ENCODE data around the gene WDR27.

The WDR27 gene

DNA sequence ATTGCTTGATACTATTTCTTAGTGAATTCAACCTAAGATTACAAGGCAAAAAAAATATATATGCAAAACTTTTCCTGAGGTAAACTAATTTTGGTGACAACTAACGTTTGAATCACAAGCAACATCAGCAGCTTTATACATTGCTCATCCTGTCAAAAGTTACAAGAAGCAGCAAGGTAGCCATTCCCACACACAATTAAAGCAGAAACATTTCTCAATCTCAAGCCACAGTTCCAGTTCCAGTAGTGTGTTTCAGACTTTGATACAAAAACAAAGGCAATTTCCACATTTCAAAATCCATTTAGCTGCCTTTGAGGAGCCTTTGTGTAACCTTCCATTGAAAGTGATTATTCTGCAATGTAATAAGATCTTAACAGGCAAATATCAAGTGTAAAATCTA is 191.0 kb downstream of the WDR27 start:
- no peak for DNase-seq

DNA sequence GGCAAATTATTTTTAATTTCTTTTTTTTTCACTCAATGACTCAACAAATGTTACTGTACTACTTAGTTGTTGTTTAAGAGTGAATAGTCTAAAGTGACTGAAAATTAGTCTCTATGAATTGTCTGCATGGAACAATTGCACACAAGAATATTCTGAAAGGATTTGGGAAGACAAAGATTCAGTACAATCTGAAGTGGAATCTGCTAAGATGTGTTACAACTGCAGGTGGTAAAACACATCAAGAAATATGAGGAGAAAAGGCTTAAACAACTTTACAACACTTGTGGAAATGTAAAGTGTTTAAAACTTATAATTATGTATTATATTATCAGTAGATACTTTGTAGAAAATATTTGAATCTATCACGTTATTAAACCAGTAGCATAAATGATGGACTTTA is 193.4 kb downstream of the WDR27 start:
- no peak for DNase-seq

DNA sequence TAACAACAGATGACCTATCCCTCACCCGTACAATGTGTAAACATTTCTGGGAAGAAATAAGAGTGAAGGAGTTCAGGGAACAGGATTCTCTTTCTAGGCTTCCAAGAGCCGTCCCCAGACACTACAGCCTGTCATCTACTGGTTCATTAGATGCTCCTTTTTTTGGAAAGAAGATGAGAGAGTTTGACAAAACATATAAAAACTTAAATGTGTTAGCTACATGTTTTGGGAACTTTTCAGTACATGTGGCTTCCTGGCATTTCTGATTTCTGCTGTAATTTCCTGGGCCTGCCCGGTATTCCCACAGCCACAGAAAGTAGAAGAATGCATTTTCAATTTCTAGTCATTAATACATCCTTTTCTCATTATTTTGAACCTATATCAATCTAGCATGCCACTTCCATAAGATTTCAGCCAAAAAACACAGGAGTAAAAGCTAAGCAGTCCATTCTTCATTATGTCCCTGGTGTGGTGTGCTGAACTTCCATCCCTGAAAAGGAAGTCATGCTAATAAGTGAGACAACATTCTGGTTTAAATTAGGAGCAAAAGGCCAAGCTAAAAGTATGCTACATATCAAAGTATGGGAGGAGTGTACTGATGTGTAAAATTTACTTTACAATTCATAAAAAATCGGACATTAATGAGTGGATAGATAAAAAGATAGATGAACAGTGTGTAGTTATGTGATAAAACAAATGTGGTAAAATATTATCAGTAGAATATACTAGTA is 198.2 kb downstream of the WDR27 start:
- DNase-seq: no peak

DNA sequence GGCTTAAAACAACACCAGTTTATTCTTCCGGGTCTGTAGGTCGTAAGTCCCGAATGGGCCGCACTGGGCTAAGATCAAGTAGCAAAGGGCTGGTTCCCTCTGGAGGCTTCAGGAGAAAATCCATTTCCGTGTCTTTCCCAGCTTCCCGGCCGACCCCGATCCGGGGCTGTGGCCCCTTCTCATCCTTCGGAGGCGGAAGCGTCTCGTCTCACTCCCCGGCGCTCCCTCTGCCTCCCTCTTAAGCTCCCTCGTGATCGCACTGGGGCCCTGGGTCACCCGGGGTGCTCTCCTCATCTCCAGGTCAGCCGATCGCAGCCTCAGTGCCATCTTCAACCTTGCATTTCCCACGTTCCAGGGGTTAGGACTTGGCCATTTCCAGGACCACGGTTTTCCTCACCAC is 199.4 kb downstream of the WDR27 start:
- DNase-seq: no peak

DNA sequence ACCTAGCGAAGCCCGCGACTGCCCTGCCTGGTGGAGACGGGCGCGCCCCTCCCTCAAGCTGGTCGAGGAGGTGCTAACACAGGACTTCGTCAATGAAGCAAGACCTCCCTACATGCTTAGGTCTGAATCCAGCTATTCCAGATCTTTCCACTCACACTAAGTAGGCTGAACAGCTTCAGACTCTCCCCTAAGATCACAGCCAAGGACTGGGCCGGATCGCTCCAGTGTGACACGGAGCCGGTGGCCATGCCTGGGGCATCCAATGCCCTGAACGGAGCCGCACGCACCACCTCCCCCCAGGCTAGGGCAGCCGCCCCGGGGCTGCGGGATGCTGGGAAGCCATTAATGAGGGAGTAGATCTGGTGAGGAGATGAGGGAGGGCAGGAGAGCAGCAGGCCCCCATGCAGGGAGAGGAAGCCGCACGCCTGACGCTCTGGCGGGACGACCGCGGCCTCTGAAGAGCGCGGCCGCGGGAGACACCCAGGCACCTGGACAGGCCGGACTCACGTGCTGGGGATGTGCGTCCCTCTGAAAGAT is 200.0 kb downstream of the WDR27 start:
- DNase-seq: no peak

DNA sequence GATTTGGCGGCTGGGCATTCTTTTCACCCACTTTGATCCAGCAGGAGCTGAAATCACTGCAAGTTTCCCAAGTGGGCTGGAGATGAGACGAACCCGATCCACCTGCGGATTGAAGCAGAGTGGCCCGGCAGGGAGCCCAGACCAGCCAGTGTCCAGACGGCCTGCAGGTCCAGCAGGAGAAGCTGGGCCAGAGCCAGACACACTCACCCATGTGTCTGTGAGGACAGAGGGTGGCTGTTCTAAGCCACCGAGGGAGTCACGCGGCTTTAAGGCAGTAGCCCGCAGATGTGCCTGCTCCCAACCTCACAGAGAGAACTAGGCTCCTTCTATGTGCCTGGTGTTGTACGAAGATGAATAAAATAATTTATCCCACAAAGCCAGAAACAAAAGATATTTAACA is 200.7 kb downstream of the WDR27 start:
- no peak for DNase-seq

DNA sequence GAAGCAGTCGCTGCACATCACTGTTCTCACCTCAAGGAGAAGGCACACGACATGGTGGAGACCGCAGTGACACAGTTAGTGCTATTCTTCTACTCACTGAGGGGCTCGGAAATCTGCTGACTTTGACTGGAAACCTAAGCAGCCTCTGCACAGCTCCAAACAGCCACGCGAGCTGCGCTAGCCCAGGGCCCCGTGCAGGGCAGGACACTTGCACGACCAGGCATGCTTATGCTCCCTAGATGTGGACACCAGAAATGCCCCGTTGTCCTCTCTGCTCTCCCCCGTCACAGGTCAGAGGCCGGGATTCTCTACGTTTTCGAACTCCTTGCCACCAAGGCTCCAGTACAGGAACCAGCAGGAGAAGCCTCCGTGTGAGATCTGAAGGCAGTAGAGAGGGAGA is 201.1 kb downstream of the WDR27 start:
- DNase-seq: no peak

DNA sequence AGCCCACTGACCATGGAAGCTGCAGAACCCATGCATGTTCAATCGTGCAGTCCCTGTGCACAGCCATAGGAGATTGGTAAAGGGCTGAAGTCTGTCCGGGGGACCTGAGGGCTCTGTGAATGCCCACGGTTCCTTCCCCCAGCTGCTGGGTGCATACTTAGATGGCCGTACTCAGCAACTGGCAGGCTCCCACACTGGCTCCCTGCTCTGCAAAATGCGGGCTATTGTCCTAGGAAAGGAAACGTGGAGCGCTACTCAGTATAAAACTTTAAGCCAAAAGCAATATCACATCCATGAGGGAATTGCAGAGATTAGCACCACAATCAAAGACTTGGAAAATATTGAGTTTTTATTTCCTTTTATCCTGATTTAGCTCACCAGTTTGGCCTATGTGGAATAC is 202.0 kb downstream of the WDR27 start:
- DNase-seq: no peak

DNA sequence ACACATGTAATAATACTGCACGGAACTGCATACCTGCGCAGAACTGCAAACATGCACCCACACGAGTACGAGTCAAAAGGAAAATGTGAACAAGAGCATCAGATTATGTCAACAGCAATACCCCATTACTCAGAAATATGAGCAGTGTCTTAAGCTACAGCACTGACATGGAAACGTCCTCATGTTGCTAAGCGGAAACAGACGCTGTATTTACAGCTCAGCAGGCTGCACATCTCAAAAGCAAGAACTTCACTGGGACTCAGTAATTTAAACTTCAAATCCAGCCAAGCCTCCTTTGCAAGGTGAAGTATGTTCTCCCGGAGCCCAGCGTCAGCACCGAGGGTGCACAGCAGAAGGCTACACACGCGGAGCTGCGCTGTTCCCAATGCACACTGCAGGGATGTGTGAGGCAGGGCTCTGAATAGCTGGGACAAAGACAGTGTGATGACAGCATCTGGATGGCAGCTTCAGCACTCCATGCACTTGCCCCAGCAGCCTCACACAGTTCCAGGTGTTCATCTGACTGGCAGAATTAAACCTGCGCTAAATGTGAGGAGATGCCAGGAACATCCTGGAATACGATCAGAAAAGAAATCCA is 202.8 kb downstream of the WDR27 start:
- DNase-seq: no peak

DNA sequence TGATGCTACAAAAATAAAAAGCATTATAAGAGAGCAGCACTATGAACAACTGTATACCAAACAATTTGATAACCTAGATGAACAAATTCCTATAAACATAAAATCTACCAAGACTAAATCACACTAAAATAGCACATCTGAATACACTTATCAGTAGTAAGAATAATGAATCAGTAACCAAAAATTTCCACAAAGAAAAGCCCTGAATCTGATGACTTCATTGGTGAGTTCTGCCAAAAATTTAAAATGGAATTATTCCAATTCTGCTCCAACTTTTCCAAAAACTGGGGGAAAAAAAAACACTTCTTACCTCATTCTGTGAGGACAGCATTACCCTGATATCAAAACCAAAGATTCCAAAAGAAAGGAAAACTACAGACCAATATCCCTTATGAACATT is 206.2 kb downstream of the WDR27 start:
- no peak for DNase-seq

DNA sequence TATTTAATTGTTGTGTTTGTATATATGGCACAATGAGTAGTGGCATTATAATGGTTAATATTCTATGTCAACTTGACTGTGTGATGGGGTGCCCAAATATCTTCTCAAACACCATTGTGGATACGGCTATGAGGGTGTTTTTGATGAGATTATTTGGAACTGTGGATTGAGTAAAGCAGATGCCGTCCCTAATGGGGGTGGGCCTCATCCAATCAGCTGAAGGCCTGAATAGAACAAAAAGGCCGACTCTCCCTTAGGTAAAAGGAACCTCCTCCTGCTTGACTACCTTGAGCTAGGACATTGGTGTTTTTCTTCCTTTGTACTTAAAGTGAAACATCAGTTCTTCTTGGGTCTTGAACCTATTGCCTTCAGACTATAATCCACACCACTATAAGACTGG is 207.8 kb downstream of the WDR27 start:
- no peak for DNase-seq

DNA sequence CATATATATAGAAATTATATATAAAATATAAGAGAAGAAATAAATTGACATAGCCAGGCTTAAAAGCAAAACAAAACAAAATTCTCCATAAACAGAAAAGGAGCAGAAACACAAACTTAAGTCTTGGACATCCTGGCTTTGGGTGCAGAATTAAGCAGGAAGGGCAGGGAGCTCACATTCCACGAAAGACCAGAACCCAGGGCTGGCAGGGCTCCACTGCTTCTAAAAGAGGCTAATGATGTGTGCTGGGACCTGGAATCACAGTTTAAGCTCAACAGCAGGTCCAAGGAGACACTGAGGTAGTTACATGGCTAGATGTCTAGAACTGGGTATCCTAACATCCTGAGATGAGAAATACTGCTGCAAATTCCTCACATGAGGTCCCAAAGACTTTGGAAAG is 210.3 kb downstream of the WDR27 start:
- no peak for DNase-seq

DNA sequence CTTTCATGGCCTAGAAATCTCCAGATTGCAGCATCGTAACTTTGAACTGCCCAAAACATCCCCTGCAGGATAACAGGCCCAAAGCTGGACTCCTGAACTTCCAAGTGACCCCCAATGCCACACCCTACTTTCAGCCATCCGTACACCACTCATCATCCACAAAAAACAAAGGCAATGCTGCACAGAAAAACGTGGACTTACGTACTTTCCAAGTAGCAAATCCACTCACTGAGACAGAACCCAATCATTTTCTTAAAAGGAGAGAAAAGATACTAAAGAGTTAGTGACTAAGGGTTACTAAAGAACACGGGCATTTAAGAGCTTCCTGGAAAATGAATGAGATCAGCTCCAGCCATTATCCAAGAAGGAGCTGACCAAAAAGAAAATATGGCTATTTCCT is 211.0 kb downstream of the WDR27 start:
- DNase-seq: no peak

DNA sequence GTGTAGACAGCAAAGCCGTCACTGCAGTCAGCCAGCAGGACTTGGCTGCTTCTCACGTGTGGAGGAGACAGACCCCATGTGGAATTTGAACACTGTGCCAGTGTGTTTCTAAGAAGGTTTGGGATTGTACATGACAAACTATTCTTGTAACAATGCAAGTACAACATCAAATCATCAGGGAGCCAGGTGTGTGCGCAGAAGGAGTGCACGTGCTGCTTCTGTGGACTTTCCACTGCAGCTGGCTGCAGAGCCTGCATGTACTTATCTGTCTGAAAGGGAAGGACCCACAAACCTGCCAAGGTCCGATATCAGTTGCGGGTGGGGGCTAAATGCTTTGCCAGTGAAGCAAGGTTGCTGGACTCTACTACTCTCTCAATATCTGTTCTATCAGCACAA is 211.6 kb downstream of the WDR27 start:
- DNase-seq: no peak

DNA sequence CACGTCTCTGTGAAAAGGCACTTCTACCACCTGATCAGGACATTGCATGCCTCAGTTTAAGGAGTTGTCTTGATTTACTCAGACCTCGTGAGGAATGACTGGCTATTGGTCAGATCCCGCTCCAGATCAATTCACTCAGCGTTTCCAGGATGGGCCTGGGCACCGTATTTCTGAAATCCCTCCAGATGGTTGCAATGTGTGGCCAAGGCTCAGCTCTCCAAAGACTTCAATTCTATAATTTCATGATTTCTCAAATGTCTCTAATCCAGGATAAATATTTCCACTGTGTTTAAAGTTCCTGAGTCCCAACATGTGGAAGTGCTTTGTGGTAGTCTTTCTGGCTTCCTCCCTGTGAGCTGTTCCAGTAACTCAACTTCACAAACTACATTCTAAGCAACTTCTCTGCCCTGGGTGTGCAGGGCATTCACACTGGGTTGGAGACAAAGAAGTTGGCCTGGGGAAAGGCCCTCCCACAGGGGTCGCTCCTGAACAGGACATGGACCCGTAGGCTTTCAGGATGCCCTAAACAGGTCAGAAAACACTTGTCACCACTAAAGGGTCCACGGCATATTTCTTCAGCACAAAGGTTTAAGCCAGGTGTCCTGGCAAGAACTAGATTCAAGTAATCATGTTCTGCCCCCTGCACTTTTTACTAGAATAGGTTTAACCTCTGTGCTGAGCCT is 212.1 kb downstream of the WDR27 start:
- DNase-seq: no peak

DNA sequence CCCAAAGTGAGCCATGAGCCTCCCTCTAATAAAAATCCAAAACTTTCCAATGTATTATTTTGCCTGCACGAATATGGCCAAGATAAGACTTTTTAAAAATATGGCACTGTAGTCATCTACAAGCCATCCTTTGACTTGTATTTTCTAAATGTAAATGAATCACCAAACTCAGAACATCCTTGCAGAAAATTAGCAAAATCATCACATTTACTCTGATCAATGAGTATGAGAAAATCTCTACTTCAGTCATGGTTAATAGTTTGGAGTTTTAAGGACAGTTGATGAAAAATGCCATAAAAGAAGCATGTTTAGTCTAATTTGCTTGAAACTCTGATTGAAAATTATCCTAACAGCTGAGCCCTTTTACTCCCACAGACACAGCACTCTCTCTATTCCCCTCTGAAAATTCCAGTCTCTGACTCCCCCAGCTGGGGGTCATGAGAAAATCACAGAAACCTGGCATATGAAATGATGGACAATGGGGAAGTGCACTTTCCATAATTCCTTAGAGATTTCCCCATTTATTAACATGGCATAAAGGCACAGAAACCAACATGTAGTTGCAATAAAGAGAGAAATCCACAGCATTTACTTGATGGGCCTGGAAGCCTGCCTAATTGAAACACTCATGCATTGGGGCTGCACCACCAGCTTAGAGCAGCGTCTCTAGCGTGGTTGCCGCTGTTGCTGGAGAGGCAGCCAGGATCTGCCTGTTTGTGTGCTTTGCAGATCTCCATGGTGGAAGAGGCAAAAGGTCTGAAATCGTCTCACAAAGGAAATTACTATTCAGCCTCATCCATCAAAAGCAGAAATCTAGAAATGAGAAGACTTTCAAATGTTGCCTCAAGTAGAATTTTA is 214.0 kb downstream of the WDR27 start:
- DNase-seq: no peak

DNA sequence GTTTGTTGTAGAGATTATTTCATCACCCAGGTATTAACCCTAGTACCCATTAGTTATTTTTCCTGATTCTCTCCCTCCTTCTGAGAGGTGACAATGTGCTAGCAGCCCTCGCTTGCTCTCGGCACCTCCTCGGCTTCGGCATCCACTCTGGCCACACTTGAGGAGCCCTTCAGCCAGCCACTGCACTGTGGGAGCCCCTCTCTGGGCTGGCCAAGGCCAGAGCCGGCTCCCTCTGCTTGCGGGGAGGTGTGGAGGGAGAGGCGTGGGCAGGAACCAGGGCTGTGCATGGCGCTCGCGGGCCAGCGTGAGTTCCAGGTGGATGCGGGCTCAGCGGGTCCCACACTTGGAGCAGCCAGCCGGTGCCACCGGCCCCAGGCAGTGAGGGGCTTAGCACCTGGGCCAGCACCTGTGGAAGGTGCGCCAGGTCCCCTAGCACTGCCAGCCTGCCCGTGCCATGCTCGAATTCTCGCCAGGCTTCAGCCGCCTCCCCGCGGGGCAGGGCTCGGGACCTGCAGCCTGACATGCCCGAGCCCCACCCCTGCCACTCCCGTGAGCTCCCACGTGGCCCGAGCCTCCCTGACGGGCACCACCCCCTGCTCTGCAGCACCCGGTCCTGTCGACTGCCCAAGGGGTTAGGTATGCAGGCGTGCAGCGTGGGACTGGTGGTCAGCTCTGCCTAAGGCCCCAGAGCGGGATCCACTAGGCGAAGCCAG is 221.9 kb downstream of the WDR27 start:
- DNase-seq: no peak

DNA sequence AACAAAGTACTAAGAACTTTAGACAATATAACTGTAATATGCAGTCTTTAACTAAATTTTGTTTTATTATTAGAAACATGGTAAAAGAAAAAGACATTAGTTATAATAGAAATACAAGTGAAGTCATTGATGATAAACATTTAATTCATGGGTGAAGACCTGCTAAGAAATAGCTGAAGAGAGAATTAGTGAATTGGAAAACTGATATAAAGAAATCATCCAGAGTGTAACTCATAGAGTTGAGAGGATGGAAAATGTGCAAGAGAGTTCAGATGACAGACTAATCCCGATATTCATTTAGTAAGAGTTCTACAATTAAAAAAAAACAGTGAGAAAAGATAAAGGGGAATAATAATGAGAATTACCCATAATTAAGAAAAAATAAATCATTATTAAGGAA is 227.5 kb downstream of the WDR27 start:
- DNase-seq: no peak

DNA sequence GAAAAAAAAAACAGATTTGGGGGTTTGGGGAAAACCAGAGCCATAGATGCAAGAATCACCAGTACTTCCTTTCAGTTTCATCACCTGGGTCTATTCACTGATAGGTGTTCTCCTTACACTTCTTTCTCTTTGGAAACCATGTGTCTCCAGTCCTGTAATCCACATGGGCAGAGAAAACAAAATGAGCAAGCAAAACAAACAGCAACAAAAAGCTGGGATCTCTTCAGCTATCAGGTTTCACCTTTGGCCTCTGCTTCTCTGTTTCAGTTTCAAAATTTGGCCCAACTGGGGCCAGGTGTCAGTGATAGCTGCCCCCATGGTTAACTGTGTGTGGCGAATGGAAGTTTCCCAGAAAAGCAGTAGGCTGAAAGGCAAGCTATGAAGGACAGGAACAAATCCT is 228.2 kb downstream of the WDR27 start:
- DNase-seq: no peak

DNA sequence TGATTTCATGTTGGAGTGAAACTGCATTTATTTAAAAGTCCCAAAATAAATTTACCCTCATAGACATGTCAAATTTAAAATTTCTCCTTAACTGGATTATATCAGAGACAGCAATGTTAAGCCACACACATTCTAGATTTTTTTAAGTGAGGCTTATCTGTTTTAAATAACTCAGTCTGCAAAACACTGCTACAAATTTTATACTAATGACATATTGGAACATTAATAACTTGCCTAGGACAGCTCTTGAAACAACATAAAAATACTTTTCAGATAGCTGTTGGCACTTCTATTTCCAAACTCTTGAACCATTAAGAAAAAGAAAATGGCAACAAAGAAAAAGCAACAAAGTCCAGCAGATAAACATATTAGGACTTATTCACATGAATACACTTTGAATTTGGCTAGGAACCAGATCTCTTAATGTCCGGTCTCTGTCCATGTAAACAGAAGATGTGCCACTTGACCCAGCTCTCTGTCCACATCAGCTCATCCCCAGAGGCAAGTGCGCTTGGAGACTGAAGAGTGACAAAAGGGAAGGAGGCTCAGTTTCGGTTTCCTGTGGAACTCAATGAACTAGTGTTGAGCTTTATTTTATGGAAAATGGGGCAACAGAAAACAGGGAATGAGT is 228.9 kb downstream of the WDR27 start:
- DNase-seq: no peak

DNA sequence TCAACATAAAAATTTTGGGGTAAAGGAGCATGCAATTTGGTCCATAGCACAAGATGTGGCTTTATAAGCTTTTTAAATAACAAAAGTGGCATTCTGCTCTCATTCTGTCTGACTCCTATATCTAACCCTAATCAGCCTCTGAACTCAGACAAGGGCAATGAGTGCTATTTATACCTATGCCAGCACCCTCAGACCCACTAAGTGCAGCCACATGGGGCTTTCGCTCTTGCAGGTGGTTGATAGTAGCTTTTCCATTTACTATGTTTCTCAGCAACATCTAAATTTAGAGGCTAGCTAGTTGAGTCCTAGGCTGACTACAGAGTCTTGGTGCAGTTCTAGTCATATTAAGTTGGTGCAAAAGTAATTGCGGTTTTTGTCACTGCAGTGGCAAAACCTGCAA is 231.0 kb downstream of the WDR27 start:
- DNase-seq: no peak

DNA sequence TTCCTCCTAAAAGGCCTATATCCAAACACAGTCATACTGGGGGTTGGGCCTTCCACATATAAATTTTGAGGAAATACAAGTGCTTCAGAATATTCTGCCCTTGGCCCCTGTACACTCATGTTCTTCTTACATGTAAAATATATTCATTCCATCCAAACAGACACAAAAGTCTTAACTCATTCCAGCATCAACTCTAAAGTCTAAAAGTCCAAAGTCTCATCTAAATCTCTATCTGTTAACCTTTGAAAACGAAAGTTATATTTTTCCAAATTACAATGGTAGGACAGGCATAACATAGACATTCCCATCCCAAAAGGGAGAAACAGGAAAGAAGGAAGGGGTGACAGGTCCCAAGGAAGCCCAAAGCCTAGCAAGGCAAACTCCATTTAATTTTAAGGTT is 232.8 kb downstream of the WDR27 start:
- no peak for DNase-seq
